IPS-15b (cell line): Measurements from ENCODE around the gene PPM1H.

Source experiments
- H3K27me3 ChIP-seq: one replicate; pipeline ENCODE4 v1.6.1; 2013; ENCODE audit warnings: low read length; ENCODE audit not compliant: control insufficient read depth, insufficient read depth
- H3K36me3 ChIP-seq: one replicate; pipeline ENCODE4 v1.6.1; 2013; ENCODE audit warnings: low read length; ENCODE audit not compliant: control insufficient read depth, insufficient read depth
- H3K4me1 ChIP-seq: one replicate; pipeline ENCODE4 v1.6.1; 2013; ENCODE audit warnings: mild to moderate bottlenecking, low read length; ENCODE audit not compliant: control insufficient read depth, insufficient read depth
- H3K4me3 ChIP-seq: one replicate; pipeline ENCODE4 v1.5.1; 2013; ENCODE audit warnings: low read depth, low read length
- H3K9ac ChIP-seq: one replicate; pipeline ENCODE4 v1.6.1; 2013; ENCODE audit warnings: low read depth, mild to moderate bottlenecking, low read length
- H3K9me3 ChIP-seq: one replicate; pipeline ENCODE4 v1.6.1; 2013; ENCODE audit warnings: mild to moderate bottlenecking, low read length; ENCODE audit not compliant: control insufficient read depth, insufficient read depth

PPM1H gene

DNA sequence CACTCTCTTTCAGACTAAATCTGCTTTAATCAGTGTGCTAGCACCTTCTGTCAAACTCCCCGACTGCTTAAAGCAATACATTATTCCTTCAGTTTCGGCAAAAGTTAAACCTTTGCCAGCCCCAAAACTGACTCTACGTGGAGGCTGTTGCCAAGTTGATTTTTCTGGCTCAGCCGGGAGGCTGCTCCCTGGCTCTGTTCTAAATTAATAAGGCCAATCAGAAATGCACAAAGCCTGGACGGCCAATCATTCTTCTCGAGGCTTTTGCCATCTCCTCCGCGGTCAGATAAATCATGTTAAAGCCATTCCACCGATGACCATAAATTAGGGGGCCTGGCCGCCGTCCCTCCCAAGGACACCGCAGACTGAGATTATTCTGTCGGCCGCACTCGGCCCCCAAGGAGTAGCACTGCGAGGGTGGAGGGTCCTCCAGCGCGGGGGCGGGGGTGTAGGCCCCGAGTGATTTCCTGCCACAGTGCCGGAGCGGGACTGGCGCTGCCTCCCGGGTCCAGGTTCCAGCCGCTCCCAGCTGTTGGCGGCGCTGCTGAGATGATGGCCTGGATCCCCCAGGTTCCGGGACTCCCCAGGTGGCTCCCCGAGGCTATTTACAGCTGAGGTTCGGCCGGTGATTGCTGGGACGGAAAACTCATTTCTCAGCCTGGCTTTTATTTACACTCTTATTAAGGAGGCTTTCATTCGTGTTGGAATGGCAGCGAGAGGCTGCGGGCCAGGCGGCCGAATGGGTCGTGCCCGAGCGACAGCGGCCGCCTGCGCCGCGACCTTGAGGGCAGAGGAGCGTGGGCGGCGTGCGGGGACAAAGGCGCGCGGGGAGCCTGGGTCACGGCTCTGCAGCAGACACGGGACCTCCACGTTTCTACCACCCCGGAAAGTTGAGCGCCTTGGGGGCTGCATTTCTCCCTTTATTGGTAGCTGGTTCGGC lies 303.2 kb downstream of the PPM1H start:
- H3K4me3 ChIP-seq, result peak overlapping the region; percentile 56
- H3K4me1 ChIP-seq, result peaks cover 23% of the 10 kb centered on the region
- H3K27me3 ChIP-seq, result peaks cover 32% of the 10 kb centered on the region
- H3K9me3 ChIP-seq, result no peaks in the 10 kb centered on the region
- H3K36me3 ChIP-seq, result no peaks in the 10 kb centered on the region
- H3K9ac ChIP-seq, result peak overlapping the region; percentile 16

DNA sequence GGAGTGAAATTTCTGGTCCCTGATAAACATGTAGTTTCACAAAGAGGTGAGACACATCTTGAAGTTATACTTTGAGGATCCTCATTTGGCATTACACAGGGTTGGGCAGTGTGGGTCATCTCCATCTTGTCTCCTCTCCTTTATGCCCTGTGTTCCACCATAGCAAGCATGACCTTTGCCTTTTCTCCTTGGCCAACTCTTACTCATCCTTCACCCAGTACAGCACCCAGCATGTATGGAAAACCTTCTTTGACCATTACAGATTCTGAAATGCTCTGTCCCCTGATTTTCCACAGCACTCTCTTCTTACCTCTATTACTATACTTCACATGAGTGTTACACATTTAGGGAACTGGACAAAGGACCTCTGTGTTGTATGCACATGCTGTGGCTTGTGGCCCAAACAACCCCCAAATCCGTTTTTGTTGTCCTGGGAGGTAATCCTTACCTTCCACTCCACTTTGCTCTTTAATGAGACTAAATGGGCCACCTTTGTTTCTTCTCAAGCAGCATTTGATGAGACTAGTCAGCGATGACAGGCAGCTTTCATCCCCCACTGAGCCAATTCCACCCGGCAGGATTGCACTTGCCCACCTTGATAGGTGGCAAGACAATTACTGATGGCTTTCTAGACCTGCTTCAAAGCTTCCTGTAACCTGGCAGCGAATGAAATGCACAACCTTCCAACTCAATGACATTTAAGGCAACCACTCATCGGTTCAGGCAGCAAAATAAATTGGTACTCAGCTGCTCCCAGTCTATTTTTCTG lies 304.8 kb downstream of the PPM1H start:
- Histone ChIP-seq H3K36me3 (no peaks in the 10 kb centered on the region), H3K9me3 (no peaks in the 10 kb centered on the region), H3K9ac (no peak overlapping the region), H3K4me1 (peaks cover 23% of the 10 kb centered on the region), H3K4me3 (no peak overlapping the region), H3K27me3 (peaks cover 32% of the 10 kb centered on the region)

DNA sequence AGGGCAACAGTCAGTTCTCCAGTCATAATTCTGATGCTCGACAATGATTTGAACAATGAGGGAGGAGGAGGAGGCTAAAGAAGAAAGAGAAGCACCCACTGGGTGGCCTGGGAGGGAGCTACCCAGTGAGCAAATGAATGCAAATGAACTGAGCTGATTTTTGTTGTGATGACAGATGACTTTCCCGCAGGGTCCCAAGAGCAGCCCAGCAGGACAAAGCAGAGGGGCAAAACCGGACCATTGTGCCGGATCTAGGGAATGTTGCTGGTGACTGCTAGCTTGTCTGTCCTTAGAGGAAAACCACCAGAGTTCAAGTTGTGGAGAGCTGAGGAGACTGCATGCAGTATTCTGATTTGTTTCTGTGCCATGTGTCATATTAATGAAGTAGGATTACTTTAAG lies 305.5 kb downstream of the PPM1H start:
- no peaks in the 10 kb centered on the region for H3K9me3 ChIP-seq
- H3K9ac ChIP-seq, result no peak overlapping the region
- peaks cover 32% of the 10 kb centered on the region for H3K27me3 ChIP-seq
- H3K4me1 ChIP-seq, result peaks cover 23% of the 10 kb centered on the region
- H3K36me3 ChIP-seq, result no peaks in the 10 kb centered on the region
- H3K4me3 ChIP-seq, result no peak overlapping the region

DNA sequence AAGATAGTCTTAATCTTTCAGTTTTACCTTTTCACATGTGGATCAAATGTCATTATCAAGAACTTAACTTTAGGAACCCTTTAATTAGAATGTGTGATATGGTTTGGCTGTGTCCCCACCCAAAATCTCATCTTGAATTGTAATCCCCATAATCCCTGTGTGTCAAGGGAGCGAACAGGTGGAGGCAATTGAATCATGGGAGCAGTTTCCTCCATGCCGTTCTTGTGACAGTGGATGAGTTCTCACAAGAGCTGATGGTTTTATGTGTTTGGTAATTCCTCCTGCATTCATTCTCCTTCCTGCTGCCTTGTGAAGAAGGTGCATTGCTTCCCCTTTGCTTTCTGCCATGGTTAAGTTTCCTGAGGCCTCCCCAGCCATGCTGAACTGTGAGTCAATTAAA lies 307.8 kb downstream of the PPM1H start:
- H3K4me1 ChIP-seq, result peaks cover 21% of the 10 kb centered on the region
- peaks cover 13% of the 10 kb centered on the region for H3K27me3 ChIP-seq
- H3K9me3 ChIP-seq, result no peaks in the 10 kb centered on the region
- H3K4me3 ChIP-seq, result no peak overlapping the region
- H3K9ac ChIP-seq, result no peak overlapping the region
- H3K36me3 ChIP-seq, result no peaks in the 10 kb centered on the region

DNA sequence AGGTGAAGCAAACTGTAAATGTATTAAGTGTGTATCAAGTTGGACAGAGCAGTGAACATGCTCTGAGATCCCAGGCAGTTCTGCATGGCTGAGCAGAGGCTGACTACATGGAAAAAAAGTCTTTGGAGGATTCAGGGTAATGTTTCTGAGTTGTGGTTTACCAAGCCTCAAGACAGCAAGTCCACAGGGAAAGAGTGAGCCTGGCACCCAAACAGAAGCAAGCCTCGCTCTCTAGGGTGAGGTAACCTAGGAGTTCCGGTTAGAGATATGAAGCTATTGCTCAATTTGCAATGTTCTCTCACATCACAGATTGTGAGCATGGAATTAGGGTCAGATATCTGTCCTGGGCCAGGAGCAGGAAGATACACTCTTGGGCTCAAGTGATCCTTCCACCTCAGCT lies 309.7 kb downstream of the PPM1H start:
- Histone ChIP-seq H3K4me1 (peaks cover 25% of the 10 kb centered on the region), H3K9me3 (no peaks in the 10 kb centered on the region), H3K9ac (no peak overlapping the region), H3K27me3 (peaks cover 3% of the 10 kb centered on the region), H3K36me3 (no peaks in the 10 kb centered on the region), H3K4me3 (no peak overlapping the region)

DNA sequence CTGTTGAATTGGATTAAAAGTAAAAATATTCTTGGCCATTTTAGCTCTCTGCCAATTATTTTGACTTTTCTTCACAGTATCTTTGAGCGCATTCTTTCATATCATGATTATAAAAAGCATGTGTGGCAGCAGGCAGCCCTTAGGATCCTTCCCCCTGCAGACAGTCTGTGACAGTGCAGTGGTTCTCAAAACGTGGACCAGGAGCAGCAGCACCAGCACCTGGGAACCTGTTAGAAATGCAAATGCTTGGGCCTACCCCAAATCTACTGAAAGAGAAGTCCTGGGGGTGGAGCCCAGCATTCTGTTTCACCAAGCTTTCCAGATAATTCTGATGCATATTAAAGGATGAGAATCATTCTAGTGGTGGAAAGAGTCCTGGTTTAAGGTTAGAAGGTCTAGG lies 312.8 kb downstream of the PPM1H start:
- H3K4me3 ChIP-seq, result no peak overlapping the region
- peaks cover 12% of the 10 kb centered on the region for H3K4me1 ChIP-seq
- no peaks in the 10 kb centered on the region for H3K9me3 ChIP-seq
- no peaks in the 10 kb centered on the region for H3K27me3 ChIP-seq
- H3K9ac ChIP-seq, result no peak overlapping the region
- H3K36me3 ChIP-seq, result no peaks in the 10 kb centered on the region

DNA sequence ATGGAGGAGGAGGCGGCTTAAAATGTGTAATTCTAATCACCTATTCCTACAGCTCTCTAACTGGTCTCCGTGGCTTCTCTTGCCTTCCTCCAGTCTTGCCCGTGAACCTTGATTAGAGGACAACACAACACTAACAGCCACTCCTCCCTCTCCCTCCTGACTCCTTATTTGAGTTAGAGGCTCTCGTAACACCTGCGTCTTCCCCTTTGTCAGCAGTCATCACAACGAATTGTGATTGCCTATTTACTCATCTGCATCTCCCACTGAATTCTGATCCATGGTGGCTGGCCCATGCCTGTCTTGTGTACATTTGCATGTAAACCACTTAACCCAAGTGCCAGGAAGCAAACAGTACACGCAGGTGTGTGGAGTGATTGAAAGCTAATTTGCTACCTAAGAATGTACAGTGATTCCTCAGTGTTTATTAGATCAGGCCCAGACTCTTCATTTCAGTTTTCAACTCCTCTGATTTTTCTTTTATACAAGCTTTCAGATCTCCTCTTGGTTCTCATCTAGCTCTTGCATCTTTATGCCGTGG lies 313.8 kb downstream of the PPM1H start:
- Histone ChIP-seq H3K9ac (no peak overlapping the region), H3K36me3 (no peaks in the 10 kb centered on the region), H3K4me1 (peaks cover 12% of the 10 kb centered on the region), H3K27me3 (no peaks in the 10 kb centered on the region), H3K4me3 (no peak overlapping the region), H3K9me3 (no peaks in the 10 kb centered on the region)

DNA sequence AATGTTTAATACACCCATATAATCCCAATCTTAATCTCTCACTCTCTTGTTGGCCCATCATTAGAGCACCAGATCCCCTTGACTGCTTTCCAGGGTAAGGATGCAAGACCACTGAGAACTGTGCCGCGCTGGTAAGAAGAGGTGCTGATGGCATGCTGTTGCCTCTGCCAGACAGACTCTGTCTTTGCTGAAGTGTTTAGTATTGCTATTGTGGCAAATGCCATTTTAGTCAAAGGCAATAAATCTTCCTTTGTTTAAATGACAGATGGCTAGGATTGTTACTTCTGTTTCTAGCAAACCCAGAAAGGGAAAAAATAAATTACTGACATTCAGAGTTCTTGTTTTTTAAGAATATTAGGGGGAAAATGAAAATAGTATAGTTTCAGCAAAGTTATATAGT lies 316.0 kb downstream of the PPM1H start:
- Histone ChIP-seq H3K9me3 (no peaks in the 10 kb centered on the region), H3K9ac (no peak overlapping the region), H3K4me3 (no peak overlapping the region), H3K4me1 (peaks cover 12% of the 10 kb centered on the region), H3K27me3 (no peaks in the 10 kb centered on the region), H3K36me3 (no peaks in the 10 kb centered on the region)

DNA sequence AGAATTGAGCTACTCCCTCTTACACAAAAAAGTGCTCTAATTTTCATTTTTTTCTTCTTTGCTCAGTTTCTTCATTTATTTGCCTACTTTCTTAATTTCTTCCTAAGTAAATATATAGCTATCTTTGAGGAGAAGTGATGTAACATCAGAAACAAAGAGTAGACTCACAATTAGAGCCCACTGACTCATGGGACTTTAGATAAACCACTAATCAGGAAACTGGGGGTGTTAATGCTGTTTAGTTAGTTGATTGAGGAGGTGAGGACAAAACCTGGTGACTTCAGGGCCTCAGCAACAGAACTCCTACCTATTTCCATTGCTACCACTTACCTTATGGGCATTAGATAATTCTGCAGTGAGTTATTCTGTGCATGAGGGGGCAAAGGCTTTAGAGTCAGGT lies 316.6 kb downstream of the PPM1H start:
- Histone ChIP-seq H3K4me1 (peaks cover 12% of the 10 kb centered on the region), H3K9ac (no peak overlapping the region), H3K4me3 (no peak overlapping the region), H3K36me3 (no peaks in the 10 kb centered on the region), H3K9me3 (no peaks in the 10 kb centered on the region), H3K27me3 (no peaks in the 10 kb centered on the region)

DNA sequence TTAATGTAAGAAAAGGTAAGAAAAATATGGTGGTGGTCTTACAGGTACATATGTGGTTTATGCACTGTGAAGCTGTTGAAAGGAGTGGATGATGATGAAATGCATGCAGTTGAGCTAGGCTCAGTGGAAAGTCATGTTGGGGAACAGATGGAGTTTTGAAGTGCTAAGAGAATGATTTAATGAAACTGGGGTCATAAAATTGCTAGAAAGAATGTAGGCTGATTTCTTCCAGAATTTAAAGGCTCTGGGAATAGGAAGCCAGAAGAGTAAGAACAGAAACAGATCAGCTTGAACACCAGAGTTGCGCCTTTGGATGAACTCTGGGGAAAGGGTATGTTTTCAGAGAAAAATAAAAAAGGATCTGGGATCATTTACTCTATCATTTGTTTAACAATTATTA lies 321.9 kb downstream of the PPM1H start:
- H3K4me1 ChIP-seq, result no peaks in the 10 kb centered on the region
- H3K4me3 ChIP-seq, result no peak overlapping the region
- no peak overlapping the region for H3K9ac ChIP-seq
- no peaks in the 10 kb centered on the region for H3K9me3 ChIP-seq
- H3K27me3 ChIP-seq, result no peaks in the 10 kb centered on the region
- H3K36me3 ChIP-seq, result no peaks in the 10 kb centered on the region

DNA sequence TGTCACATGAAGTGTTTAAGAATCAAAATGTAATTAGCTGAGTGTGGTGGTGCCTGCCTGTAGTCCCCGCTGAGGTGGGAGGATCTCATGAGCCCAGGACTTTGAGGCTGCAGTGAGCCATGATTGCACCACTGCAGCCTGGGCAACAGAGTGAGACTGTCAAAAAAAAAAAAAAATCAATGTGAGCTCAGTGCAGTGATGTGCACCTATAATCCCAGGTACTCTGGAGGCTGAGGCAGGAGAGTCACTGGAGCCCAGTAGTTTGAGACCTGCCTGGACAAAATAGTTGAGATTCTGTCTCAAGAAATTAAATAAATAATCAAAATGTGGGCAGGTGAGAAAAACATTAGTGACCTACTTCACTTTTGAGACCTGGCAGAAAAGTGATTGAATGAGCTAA lies 328.3 kb downstream of the PPM1H start:
- Histone ChIP-seq H3K9me3 (no peaks in the 10 kb centered on the region), H3K9ac (no peak overlapping the region), H3K4me3 (no peak overlapping the region), H3K36me3 (no peaks in the 10 kb centered on the region), H3K27me3 (no peaks in the 10 kb centered on the region), H3K4me1 (peaks cover 9% of the 10 kb centered on the region)
